HUES6 (cell line): ENCODE data around the gene DDAH1.

Experiments
- H3K27ac ChIP-seq: 2 replicates; pipeline ENCODE4 v1.7.0; 2013; ENCODE audit warnings: low read depth, mild to moderate bottlenecking, low read length, inconsistent platforms
- H3K27me3 ChIP-seq: 2 replicates; pipeline ENCODE4 v1.6.1; 2013; ENCODE audit warnings: low read length; ENCODE audit not compliant: control insufficient read depth, insufficient read depth
- H3K36me3 ChIP-seq: 2 replicates; pipeline ENCODE4 v1.6.1; 2013; ENCODE audit warnings: low read length; ENCODE audit not compliant: control insufficient read depth, insufficient read depth
- H3K4me1 ChIP-seq: 2 replicates; pipeline ENCODE4 v1.6.1; 2013; ENCODE audit warnings: low read length; ENCODE audit not compliant: control insufficient read depth, insufficient read depth
- H3K4me3 ChIP-seq: 2 replicates; pipeline ENCODE4 v1.5.1; 2013; ENCODE audit warnings: low read depth, low read length
- H3K9ac ChIP-seq: one replicate; pipeline ENCODE4 v1.6.1; 2013; ENCODE audit warnings: mild to moderate bottlenecking, low read length
- H3K9me3 ChIP-seq: 2 replicates; pipeline ENCODE4 v1.6.1; 2013; ENCODE audit warnings: low read depth, low read length; ENCODE audit not compliant: control insufficient read depth, insufficient read depth

Gene DDAH1

DNA sequence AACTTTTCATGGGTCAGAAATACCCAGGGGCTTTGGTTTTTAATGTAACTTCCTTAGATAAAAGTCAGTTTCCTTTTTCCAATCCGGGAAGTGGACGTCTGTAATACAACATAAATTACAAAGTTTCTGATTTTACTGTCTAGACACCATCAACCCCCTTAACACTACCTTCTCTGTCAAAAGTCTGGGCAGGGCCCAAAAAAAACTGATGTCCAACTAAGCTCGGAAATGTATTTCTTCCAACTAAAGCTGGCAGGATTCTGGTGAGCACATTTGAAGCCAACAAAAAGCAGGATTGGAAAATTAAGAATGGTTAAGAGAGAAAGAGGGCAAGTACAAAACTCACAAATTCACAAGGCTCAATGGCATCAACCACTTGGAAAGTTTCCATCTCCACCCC, 24.3 kb downstream of the DDAH1 start:
- no peak overlapping the region for H3K9ac ChIP-seq
- no peaks in the 10 kb centered on the region for H3K36me3 ChIP-seq
- 0 out of 2 replicates have a peak, but pooled peaks cover 4% of the 10 kb centered on the region for H3K9me3 ChIP-seq
- no peak overlapping the region for H3K27ac ChIP-seq
- H3K4me1 ChIP-seq = peaks cover 24% of the 10 kb centered on the region
- H3K4me3 ChIP-seq = no peak overlapping the region
- no peaks in the 10 kb centered on the region for H3K27me3 ChIP-seq

DNA sequence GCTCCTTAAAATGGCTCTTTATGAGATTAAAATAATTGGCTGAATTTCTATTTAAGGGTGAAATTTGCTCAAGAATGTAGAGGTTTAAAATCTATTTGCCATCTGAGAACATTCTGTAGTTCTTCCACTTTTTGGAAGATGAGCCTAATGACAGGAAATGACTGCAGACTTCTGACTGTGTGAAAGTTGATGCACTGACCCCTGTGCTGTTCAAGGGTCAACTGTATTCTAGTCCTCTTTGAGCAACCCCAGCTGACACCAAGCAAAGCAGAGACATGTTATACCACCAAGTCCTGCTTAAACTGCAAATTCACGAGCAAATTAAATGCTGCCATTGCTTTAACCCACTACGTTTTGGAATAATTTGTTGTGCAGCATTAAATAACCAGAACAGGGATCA, 26.6 kb downstream of the DDAH1 start:
- Histone ChIP-seq H3K27ac (no peak overlapping the region), H3K27me3 (no peaks in the 10 kb centered on the region), H3K9me3 (no peaks in the 10 kb centered on the region), H3K4me3 (no peak overlapping the region), H3K4me1 (peaks cover 24% of the 10 kb centered on the region), H3K9ac (no peak overlapping the region), H3K36me3 (no peaks in the 10 kb centered on the region)

DNA sequence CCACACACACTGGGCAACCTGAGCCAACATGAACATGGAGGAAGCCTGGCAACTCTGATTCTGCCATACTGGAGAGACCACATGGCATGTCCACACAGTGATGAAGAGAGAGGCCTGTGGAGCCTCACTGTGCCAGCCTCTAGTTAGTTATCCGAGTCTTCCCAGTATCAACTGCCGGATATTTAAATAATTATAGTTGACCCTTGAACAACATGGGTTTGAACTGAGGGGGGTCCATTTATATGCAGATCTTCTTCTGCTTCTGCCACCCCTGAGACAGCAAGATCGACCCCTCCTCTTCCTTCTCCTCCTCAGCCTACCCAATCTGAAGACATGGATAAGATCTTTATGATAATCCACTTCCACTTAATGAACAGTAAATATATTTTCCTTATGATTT, 27.8 kb downstream of the DDAH1 start:
- no peak overlapping the region for H3K27ac ChIP-seq
- H3K36me3 ChIP-seq = no peaks in the 10 kb centered on the region
- H3K27me3 ChIP-seq = no peaks in the 10 kb centered on the region
- H3K4me3 ChIP-seq = no peak overlapping the region
- H3K9ac ChIP-seq = no peak overlapping the region
- H3K4me1 ChIP-seq = peaks cover 24% of the 10 kb centered on the region
- no peaks in the 10 kb centered on the region for H3K9me3 ChIP-seq

DNA sequence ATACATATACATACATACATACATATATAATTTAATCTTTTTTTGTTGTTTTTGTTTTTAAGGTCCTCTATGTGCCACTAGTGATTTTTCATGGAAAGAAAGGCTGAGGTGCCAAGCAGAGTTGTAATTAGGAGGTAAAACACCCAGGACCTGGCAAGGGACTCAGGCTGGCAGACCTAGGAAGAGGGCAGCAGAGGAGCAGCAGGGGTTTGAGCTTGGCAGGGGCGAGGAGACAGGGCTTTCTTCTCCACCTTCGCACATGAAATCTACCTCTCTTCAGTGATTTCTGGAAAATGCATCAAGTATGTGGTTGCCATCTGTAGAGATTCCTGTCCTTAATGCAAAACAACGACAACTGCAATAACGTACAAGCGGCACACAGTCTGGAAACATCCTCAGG, 31.9 kb downstream of the DDAH1 start:
- H3K9me3 ChIP-seq = 0 out of 2 replicates have a peak, but pooled peaks cover 4% of the 10 kb centered on the region
- no peak overlapping the region for H3K4me3 ChIP-seq
- H3K9ac ChIP-seq = no peak overlapping the region
- H3K36me3 ChIP-seq = no peaks in the 10 kb centered on the region
- no peak overlapping the region for H3K27ac ChIP-seq
- no peaks in the 10 kb centered on the region for H3K27me3 ChIP-seq
- peaks cover 17% of the 10 kb centered on the region for H3K4me1 ChIP-seq

DNA sequence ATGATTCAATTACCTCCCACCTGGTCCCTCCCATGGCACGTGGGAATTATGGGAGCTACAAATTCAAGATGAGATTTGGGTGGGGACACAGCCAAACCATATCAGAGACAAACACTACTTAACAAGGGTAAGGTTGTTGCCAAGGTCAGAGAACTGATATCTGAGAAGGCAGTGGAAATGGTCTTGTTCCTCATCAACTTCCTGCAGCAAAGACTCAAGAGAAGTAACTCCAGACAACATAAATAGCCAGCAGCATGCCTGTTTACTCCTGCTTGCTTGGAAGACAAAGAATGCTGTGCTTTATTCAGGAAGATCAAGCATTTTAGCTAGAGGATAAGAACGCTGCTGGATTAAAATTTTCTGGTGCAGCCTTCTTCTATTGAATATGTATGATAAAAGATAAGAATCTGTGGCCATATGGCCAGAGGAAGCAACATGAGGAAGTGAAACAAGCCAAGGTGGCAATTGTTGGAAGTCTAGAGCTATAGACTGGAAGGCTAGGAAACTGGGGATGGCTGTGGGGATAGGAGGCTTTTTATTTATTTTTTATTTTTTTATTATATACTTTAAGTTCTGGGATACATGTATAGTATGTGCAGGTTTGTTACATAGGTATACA, 36.4 kb downstream of the DDAH1 start:
- Histone ChIP-seq H3K9ac (no peak overlapping the region), H3K4me1 (peaks cover 3% of the 10 kb centered on the region; the same call in 1 of the 2 replicates), H3K9me3 (0 out of 2 replicates have a peak, but pooled peaks cover 4% of the 10 kb centered on the region), H3K27me3 (no peaks in the 10 kb centered on the region), H3K36me3 (no peaks in the 10 kb centered on the region), H3K4me3 (no peak overlapping the region), H3K27ac (no peak overlapping the region)

DNA sequence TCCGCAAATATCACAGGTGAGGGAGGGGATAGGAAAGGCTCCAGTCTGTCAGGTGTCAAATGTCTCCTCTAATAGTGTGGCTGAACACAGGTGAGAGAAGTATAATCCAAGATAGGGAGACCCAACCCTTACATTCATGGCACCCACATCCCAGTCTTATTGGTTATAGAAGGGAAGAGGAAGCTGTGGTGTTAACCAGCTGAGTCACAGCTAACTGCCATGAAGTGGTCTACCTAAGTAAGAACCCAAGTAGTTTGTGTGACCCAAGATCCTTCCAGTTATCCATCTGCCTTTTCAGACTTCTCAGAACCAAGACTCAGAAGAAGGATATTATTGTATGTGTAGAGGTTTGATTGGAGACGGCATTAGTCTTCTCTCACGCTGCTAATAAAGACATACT, 37.1 kb downstream of the DDAH1 start:
- H3K36me3 ChIP-seq = no peaks in the 10 kb centered on the region
- no peak overlapping the region for H3K4me3 ChIP-seq
- peaks cover 3% of the 10 kb centered on the region; the same call in 1 of the 2 replicates for H3K4me1 ChIP-seq
- H3K27me3 ChIP-seq = no peaks in the 10 kb centered on the region
- no peak overlapping the region for H3K9ac ChIP-seq
- H3K27ac ChIP-seq = no peak overlapping the region
- 0 out of 2 replicates have a peak, but pooled peaks cover 4% of the 10 kb centered on the region for H3K9me3 ChIP-seq

DNA sequence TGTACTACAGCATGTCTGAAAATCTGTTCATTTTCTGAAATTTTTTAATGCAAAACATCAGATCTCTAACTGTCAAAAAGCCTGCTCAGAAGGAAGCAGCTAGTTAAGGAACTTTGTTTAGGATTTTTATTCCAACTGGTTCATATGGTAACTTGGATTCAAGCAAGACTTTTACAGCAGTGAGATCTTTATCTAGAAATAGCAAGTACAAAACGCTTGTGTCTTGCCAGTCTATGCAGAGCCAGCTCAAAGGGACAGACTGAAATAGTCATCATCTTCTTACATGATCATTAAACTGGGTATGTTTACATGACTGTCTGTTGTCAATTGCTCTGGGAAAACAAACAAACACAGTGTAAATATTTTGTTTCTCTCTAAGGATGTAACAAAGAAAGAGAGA, 37.6 kb downstream of the DDAH1 start:
- H3K4me1 ChIP-seq = peaks cover 3% of the 10 kb centered on the region; the same call in 1 of the 2 replicates
- H3K9ac ChIP-seq = no peak overlapping the region
- no peak overlapping the region for H3K4me3 ChIP-seq
- 0 out of 2 replicates have a peak, but pooled peaks cover 4% of the 10 kb centered on the region for H3K9me3 ChIP-seq
- no peaks in the 10 kb centered on the region for H3K27me3 ChIP-seq
- no peak overlapping the region for H3K27ac ChIP-seq
- no peaks in the 10 kb centered on the region for H3K36me3 ChIP-seq

DNA sequence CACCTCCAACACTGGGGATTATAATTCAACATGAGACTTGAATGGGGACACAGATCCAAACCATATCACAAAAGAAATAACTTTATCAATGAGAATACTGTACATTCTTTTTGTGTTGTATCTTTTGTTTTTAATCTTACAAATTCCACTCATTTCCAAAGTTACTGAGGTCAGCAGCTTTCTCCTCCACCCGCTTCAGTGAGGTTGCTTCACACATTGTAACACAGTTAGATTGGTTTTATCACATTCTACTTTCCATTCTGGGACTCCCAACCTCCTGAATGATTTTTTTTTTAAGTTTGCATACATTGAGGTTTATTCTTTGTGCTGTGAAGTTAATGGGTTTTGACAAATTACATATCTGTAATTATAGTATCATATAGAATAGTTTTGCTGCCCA, 43.8 kb downstream of the DDAH1 start:
- H3K4me3 ChIP-seq = no peak overlapping the region
- no peak overlapping the region for H3K9ac ChIP-seq
- H3K9me3 ChIP-seq = peaks cover 25% of the 10 kb centered on the region
- H3K4me1 ChIP-seq = peaks cover 5% of the 10 kb centered on the region; the same call in 1 of the 2 replicates
- H3K36me3 ChIP-seq = no peaks in the 10 kb centered on the region
- H3K27ac ChIP-seq = no peak overlapping the region
- H3K27me3 ChIP-seq = no peaks in the 10 kb centered on the region

DNA sequence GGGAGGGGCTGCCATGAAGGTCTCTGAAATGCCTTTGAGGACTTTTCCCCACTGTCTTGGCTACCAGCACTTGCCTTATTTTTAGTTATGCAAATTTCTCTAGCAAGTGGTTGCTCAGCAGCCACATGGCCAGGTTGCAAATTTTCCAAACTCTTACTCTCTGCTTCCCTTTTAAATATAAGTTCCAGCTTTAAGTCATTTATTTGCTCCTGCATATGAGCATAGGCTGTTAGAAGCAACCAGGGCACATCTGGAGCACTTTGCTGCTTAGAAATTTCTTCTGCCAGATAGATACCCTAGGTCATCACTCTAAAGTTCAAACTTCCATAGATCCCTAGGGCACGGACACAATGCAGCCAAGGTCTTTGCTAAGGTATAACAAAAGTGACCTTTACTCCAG, 44.8 kb downstream of the DDAH1 start:
- Histone ChIP-seq H3K4me3 (no peak overlapping the region), H3K4me1 (peaks cover 5% of the 10 kb centered on the region; the same call in 1 of the 2 replicates), H3K27ac (no peak overlapping the region), H3K36me3 (no peaks in the 10 kb centered on the region), H3K9ac (no peak overlapping the region), H3K27me3 (no peaks in the 10 kb centered on the region), H3K9me3 (peaks cover 25% of the 10 kb centered on the region)

DNA sequence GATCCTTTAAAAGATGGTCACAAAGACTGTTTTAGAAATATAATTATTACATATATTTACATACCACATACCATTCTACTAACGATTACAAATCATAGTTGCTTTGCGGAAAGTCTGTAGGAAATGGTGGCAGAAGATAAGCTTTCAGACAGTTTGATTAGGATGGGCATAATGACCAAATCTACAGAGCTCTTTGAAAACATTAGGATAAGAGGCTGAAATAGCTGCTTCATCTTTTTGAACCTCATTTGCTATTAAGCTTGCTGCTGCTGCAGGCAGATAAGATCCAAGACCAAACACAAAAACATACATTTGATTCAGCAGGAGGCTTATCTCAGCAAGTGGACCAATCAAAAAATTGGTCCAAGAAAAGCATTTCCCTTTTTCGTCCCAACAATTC, 47.1 kb downstream of the DDAH1 start:
- Histone ChIP-seq H3K27ac (no peak overlapping the region), H3K4me3 (no peak overlapping the region), H3K27me3 (no peaks in the 10 kb centered on the region), H3K9ac (no peak overlapping the region), H3K9me3 (peaks cover 25% of the 10 kb centered on the region), H3K36me3 (no peaks in the 10 kb centered on the region), H3K4me1 (peaks cover 5% of the 10 kb centered on the region; the same call in 1 of the 2 replicates)

DNA sequence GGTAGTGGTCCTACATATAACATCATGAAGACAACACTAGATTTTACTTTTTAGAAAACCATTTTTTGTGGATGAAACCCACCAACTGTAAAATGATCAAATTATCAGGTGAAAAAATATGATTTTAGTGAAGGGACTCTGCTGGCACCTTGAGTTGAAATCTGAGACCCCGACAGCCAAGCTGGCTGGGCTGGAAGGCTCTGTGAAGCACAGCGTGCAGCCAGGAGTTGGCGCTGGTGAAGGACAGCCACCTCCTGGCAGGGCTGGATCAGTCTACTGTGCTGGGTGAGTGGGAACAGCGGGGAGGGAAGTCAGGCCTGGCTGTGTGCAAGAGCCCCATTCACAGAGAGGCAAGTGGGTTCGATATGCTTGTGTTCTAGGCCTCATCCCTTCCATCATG, 47.9 kb downstream of the DDAH1 start:
- Histone ChIP-seq H3K4me3 (no peak overlapping the region), H3K27me3 (no peaks in the 10 kb centered on the region), H3K36me3 (no peaks in the 10 kb centered on the region), H3K9me3 (peaks cover 25% of the 10 kb centered on the region), H3K4me1 (peaks cover 8% of the 10 kb centered on the region; the same call in 1 of the 2 replicates), H3K9ac (no peak overlapping the region), H3K27ac (no peak overlapping the region)
